GM12873 (cell line): ENCODE data around the gene PARD3B.

ENCODE experiments used
- TF ChIP-seq, protein P1 (sequence below): IDR thresholded peaks from 2 replicates; pipeline ENCODE4 v1.5.1; 2012; ENCODE audit warnings: low read depth, mild to moderate bottlenecking, moderate library complexity, low read length, control low read depth; ENCODE audit not compliant: insufficient read depth; ENCODE audit errors: missing control alignments

PARD3B gene

DNA sequence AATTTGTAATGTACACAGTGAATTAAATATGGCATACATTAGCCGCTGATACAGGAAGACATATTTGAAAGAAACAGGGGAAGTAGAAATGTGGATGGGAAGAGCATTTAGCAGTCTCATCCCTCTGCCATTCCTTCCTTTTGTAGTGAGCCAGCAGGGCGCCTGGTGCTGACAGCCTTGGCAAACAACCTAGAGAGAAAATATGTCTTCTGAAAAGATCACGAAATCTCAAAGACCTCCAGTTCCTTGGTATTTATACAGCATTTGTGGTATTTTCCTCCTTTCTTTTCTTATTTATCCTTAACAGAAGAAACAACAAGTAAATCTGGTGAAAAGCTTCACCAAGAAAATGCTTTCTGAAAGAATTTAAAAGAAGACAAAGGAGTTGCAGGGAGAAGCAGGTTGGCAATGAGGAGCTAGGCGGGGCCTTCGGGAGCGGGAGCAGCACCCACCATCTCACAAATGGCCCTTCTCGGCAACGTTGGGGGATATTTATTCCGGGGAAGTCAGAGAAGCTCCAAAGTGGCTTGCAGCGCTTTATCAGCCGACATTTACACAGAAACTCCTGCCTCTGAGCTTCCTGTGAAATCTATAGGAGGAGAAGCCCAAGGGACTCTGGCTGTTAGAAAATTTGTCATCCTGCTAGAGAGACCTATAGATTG, 731.0 kb downstream of the PARD3B start:
- TF ChIP-seq, protein P1, sequence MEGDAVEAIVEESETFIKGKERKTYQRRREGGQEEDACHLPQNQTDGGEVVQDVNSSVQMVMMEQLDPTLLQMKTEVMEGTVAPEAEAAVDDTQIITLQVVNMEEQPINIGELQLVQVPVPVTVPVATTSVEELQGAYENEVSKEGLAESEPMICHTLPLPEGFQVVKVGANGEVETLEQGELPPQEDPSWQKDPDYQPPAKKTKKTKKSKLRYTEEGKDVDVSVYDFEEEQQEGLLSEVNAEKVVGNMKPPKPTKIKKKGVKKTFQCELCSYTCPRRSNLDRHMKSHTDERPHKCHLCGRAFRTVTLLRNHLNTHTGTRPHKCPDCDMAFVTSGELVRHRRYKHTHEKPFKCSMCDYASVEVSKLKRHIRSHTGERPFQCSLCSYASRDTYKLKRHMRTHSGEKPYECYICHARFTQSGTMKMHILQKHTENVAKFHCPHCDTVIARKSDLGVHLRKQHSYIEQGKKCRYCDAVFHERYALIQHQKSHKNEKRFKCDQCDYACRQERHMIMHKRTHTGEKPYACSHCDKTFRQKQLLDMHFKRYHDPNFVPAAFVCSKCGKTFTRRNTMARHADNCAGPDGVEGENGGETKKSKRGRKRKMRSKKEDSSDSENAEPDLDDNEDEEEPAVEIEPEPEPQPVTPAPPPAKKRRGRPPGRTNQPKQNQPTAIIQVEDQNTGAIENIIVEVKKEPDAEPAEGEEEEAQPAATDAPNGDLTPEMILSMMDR: no peak

DNA sequence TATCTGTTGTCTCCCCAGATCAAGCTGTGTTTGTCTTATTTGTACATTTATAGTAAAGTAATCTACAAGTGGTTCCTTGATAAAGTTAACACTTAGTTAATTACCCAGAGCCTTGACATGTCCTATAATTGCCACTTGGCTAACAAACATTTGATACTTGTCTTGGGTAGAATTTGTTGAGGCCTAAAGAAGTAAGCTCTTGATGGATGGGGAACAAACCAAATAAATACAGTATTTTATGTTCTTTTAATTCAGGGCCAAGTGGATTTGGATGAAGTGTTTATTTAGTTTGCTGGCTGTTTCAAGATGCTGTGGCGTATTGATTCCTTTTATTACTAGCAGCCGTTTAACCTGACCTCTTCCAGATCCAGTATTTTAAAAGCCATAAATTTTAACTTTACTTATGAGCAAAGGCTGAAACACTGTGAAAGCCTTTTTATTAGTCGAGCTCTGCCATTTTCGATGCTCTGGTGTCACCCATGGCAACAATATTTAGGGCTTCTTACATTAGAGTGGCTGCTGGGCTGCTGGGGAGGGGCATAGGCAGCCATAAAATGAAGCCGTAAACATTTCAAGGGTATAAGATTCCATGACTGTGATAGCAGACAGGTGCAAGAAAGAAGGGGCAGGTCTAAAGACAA, 735.4 kb downstream of the PARD3B start:
- TF ChIP-seq, protein P1: no peak

DNA sequence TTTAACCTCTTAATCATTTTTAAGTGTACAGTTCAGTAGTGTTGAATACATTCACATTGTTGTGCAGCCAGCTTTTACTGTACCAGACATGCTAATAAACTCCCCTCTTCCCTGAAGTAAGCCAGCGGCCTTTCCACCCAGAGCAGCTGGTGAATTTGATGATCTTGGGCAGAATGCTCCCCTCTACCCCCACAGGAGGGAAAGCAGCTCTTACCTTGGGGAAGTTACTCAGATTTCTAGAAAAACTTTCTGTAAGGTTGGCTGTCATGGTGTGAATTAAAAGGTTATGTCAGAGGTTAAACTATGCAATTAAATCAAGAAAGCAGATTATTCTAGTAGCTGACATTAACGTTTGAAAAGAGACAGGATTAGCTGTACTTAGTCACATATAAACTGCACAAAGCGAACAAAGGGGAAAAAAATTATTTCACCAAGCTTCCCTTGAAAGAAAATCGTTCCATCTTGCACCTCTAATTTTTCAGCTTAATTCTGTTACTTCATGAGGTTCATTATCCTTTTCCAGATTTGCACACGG, 738.5 kb downstream of the PARD3B start:
- TF ChIP-seq, protein P1: no peak

- TF ChIP-seq, protein P1: no peak
Measured at GRCh38 chr2:205284334-205284733, 739.1 kb downstream of the PARD3B start.

- TF ChIP-seq, protein P1: no peak
Measured at GRCh38 chr2:205287316-205287715, 742.0 kb downstream of the PARD3B start.

DNA sequence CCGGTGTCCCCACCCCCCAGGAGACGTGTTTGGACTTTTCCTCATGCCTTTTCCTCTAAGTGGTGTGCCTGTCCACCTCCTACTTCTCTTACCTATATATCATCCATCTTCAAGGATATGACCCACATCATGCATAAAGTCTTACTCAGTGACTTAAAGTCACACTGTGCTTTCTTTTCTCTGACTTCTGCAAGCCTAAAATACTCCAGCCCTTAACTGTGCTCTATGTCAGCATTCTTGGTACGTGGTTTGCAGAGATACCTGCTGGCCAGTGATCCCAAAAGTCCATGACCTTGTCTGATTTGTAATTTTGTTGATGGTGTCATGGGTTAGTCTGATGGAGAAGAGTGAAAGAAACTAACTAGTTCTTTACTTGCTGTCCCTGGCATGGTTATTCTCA, 743.4 kb downstream of the PARD3B start:
- TF ChIP-seq, protein P1: no peak

GRCh38 chr2:205290299-205290698, 745.0 kb downstream of the PARD3B start:
- TF ChIP-seq, protein P1: no peak
